C4-2B (cell line): Measurements from ENCODE around the gene CBY1.

Experiments used
- ZFX ChIP-seq: fragments of 450-650 bp; IDR thresholded peaks from 2 replicates; pipeline ENCODE4 v1.6.1; 2017
- TF ChIP-seq, protein P1 (sequence below): fragments of 450-650 bp; conservative IDR thresholded peaks from 2 replicates; pipeline ENCODE4 v1.5.1; 2017; ENCODE audit warnings: mild to moderate bottlenecking

DNA sequence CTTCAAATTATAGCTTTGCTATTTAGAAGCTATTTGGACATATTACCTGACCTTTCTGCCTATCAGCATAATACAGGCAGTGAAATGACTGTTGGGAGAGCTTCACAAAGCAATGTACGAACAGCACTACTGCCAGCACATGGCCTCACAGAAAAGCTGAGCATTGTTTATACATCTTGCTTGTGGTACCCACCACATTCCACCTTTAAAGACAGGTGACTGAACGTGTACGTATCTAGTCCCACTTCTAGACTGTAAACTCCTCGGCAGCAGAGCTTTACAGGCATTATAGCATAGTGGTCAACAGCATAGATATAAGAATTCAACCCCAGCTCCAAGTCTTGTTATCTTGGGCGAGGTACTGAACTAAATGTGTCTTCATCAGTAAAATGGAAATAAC is 42.7 kb downstream of the CBY1 start:
- TF ChIP-seq, protein P1, sequence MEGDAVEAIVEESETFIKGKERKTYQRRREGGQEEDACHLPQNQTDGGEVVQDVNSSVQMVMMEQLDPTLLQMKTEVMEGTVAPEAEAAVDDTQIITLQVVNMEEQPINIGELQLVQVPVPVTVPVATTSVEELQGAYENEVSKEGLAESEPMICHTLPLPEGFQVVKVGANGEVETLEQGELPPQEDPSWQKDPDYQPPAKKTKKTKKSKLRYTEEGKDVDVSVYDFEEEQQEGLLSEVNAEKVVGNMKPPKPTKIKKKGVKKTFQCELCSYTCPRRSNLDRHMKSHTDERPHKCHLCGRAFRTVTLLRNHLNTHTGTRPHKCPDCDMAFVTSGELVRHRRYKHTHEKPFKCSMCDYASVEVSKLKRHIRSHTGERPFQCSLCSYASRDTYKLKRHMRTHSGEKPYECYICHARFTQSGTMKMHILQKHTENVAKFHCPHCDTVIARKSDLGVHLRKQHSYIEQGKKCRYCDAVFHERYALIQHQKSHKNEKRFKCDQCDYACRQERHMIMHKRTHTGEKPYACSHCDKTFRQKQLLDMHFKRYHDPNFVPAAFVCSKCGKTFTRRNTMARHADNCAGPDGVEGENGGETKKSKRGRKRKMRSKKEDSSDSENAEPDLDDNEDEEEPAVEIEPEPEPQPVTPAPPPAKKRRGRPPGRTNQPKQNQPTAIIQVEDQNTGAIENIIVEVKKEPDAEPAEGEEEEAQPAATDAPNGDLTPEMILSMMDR, result no peak
- TF ChIP-seq ZFX, result no peak
